ENCODE data around the gene SPINK2.

Gene SPINK2

DNA sequence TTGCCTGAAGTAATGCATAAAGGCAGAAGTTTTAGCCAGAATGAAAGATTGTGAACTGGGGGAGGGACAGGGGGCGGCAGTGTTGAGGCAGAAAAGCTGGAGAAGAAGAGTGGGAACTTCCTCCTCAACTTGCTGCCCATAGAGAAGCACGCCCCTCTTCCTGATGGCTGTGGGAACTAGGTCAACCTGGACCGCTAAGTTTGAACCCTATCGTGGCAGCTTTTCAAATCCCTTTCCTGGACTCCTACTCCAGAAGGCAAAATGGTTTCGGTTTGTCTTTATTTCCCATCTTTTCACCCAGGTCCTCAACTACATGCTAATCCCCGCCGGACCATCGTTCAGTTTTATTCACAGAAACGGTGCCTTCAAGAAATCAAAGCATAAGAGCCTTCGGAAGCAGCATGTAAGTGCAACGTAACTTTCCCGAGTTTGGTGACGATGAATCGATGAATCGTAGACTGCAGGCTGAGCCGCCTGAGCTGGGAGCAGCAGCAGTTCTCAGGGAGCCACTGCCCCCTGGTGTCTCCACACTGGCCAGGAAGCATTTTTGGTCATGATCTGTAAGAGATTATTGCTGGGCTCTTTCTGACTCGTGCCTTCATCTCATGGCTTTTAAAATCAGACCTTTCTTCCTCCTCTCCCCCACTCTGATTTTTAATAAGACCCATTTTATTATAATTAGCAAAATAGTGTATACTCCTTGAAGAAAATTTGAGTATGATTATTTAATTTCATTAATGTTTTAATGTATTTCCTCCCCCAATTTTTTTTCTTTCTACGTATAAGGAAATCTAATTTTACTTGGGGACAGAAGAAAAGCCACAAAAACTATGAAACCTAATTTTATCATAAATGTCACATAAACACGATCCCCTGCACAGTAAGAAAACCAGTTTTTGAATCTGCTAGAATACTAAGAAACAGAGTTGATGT lies 21.4 kb downstream of the SPINK2 start:
- DNase-seq: peak; percentile 71

DNA sequence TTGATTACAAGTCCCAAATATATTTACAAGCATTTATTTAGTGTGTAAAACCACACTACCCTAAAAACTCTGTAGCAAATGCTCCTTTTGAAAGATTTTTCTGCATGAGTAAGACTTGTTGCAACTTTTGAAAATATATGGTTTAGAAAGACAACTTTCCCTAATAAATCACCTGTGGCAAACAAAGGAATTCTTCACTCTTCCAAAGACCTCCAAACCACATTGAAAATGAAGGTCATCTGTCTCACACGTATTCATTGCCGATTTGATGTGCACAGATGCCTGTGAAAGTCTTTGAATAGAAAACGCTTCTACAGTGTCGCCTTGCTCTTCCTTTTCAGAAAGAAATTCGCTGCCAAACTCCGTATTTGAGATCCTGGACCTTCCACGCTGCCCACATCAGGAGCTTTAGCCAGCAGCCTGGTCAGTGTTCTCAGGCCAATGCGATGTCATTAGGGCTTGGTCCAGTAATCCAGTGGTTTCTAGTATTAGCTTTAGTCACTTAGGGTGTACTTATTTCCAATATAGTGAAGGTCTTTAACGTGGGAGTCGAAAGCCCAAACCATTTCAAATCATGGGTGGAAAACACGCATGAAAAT lies 22.2 kb downstream of the SPINK2 start:
- no peak for DNase-seq

DNA sequence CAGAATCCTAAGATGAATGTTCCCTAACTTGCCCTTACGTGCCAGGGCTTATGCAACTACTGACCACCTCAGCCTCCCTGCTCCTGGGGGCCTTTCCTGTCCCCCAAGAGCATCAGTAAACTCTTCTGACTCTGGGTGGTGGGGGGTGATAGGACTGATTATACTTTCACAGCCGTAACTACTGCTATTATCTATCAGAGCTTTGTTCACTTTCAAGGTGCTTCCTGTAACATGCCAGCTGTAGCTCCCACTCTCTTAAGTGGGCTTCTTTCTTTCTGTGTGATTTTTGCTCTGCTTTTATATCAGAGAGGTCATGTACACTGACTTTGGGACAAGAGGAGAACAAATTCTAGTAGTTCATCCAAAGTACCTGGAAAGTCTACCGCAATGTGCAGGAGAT lies 25.3 kb downstream of the SPINK2 start:
- no peak for DNase-seq

DNA sequence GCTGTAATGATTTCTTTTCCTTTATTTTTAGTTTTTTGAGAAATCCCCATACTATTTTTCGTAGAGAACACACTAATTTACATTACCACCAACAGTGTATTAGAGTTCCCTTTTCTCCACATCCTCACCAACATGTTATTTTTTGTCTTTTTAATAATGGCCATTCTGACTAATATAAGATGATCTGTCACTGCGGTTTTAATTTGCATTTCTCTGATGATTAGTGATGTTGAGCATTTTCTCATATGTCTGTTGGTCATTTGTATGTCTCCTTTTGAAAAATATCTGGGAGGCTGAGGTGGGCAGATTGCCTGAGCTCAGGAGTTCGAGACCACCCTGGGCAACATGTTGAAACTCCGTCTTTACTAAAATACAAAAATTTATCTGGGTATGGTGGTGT lies 30.2 kb downstream of the SPINK2 start:
- DNase-seq: no peak

DNA sequence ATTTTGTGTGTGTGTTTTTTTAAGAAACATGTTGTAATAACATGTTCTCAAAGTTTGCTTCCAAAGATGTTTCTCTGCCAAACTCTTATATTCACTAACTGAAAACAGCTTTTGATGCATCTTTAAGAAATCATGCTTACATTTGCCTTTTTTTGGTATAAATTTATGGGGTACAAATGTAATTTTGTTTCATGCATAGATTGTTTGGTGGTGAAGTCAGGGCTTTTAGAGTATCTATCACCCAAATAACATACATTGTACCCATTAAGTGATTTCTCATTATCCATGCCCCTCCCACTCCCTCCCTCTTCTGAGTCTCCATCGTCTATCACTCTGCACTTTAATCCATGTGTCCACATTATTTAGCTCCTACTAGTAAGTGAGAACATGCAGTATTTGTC lies 30.8 kb downstream of the SPINK2 start:
- DNase-seq: no peak

DNA sequence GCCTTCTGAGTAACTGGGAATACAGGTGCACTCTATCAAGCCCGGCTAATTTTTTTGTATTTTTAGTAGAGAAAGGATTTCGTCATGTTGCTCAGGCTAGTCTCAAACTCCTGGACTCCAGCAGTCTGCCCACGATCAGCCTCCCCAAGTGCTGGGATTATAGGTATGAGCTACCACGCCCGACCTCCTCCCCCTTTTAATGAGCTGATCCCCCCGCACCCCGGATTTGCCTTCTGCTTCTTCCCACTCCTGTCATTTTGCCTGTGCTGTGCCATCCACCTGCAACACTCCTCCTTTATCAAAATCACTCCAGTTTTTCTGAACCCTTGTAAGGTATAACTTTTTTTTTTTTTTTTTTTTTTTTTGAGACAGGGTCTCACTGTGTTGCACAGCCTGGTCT lies 33.4 kb downstream of the SPINK2 start:
- no peak for DNase-seq

DNA sequence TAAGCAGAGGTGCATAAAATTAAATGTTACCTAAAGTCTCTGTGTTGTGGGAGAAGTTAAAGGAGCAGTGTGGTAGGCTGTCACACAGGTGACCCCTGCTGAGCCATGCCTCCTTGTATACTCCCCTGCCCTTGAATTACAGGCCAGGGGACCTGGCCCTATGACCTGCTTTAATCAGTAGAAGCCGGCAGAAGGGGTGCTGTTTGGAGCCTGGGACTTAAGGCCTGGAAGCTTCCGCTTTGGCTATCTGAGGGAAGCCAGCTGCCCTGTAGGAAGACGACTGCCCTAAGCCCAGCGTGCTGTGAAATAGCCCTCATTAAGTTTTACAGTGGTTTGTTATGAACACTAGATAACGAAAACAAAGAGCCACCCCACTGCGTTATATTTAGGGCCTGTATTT lies 34.1 kb downstream of the SPINK2 start:
- DNase-seq: no peak

DNA sequence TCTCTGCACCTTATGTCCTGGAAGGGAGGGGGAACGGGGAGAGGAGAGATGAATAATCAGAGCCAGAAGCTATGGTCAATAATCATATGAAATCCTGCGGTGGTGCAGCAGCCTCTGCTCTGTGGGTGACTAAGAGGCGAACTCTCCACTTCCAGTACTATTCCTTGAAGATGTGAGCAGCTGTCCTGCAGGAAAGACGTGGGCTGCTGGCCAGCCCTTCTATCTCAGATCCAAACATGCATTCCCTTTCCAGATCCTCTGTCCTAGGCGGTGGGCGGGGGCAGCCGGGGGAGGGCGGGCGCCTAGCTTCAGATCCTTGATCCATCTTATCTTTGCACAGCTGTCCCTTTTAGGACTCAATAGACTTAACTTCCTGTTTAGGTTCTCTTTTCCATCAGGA lies 34.5 kb downstream of the SPINK2 start:
- no peak for DNase-seq

DNA sequence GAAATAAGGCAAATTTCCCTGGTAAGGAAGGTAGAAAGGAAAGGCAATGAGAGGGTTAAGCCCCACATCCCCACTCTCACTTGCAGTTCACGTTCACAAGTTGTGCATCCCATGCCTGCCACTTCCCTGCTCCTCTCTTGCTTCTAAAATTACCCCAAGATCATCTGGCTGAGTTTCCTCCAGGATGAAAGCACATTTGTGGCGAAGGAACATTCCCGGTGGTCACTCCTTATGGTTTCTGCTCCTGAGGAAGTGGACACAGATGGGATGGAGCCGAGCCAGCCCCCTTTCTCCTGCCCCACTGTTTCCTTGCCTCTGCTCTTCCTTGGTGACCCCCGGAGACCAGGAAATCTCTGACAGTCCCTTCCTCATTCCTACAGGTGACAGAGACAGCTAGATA lies 37.5 kb downstream of the SPINK2 start:
- DNase-seq: no peak

DNA sequence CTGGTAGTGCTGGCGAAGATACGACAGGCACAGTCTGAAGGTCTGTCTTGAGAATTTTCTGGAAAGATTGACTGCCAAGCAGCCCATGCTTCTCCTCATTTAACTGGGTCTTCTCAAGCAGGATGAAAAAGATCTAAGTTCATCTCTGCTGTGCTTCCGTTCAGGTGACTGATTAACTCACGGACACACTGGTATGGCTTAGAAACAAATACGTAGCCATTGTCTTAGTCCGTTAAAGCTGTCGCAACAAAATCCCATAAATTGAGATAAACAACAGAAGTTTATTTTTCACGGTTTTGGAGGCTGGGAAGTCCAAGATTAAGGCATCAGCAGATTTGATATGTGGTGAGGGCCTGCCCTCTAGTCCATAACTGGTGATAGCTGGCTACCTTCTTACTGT lies 39.5 kb downstream of the SPINK2 start:
- DNase-seq: no peak

DNA sequence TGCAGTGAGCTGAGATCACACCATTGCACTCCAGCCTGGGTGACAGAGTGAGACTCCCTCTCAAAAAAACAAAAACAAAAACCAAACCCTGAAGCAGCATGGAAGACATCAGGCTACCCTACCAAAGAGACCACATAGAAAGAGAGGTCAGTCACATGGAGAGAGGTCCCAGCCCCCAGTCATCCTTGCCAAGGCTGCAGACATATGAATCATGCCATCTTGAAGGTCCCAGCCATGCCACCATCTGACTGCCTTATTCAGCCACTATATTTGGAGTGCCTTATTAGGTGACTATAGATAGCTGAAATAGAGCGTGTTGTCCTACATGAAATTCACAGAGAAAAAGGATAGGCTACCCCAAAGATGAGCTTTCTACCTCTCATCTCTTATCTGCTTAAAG lies 48.2 kb downstream of the SPINK2 start:
- no peak for DNase-seq

DNA sequence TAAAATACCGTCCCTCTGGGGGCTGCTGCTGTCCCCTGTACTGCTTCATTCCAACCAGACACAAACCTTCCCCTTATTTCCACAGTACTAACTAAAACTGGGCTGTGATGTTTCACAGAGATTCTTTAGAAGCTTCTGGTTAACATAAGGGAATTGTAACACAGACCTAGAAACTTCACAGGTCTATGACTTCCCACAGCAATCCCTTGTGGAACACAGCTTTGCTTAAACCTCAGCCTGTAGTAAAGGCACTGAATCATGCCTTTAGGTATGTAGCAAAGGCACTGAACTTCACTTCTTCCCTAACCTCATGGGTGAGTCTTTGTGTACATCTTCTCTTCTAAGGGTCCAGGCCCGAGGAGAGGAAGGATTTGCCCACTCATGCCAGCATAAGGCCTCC lies 49.4 kb downstream of the SPINK2 start:
- DNase-seq: no peak

DNA sequence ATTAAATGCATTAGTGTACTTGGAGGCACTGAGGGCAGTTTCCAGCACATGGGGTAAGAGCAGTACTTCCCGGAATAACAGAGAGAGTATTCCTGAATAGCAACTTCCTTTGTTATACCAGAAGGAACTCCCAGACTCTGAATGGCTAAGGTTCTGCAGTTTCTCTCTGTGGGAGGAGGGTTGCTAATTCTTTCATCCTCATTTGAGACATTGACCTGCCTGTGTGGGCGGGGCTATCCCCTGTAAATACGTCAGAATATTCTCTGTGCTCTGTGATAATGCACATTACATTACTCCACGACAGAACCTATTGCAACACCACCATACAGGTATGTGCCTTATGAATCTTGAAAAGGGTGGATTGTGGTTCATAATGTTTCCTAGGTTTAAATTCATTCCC lies 52.7 kb downstream of the SPINK2 start:
- no peak for DNase-seq

DNA sequence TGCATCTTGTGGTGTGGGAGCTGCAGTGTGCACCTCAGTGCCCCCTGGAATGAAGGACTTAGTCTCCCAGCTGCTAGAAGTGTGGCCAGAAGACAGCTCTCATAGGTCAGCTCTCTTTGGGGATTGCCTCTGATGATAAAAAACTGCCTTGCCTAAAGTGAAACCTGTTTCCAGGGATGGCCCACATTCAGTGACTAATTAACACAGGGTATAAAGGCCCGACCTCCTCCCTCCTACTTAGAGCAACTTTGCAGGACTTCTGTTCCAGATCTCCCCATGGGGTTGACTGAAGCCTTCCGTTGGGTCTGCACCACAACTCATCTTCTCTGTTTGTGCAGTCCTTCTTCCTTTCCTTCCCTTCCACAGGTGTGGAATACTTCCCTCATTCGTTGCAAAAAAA lies 53.2 kb downstream of the SPINK2 start:
- DNase-seq: no peak

DNA sequence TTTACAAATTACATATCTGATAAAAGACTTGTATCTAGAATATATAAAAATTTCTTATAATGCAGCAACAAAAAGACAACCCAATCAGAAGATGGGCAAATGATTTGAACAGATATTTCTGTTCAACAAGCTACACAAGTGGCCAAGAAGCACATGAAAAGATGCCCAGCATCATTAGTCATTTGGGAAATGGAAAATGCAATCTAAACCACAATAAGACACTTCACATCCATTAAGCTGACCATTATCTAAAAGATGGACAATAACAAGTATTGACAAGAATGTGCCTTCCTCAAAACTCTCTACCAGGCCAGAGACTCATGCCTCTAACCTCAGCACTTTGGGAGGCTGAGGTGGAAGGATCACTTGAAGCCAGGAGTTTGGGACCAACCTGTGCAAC lies 53.9 kb downstream of the SPINK2 start:
- no peak for DNase-seq

DNA sequence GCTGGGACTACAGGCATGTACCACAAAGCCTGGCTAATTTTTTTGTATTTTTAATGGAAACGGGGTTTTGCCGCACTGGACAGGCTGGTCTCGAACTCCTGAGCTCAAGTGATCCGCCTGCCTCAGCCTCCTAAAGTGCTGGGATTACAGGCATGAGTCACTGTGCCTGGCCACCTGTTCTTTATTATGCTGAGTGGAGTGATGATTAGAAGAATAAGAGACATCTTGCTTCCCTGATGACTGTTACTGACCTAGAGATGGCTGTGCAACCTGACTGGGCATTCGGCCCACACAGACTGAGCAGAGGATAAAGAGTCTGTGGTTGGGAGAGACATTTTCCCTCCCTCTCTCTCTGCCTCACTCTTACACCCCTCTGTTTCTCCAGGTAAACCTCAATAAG lies 56.7 kb downstream of the SPINK2 start:
- DNase-seq: no peak

DNA sequence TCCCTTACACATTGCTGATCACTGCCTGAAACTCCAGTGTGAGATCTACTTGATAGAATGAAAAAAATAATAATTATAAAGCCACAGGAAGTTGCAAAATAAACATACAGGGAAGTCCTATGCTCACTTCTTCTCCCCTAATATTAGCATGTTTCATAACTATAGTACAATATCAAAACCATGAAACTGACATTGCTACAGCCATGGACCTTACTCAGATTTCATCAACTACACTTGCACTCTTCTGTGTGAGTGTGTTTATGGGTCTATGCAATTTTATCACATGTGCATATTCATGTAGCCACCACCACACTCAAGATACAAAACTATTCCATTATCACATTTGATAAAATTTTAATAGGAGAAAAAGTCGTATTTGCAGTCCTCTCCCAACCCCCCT lies 57.3 kb downstream of the SPINK2 start:
- no peak for DNase-seq

DNA sequence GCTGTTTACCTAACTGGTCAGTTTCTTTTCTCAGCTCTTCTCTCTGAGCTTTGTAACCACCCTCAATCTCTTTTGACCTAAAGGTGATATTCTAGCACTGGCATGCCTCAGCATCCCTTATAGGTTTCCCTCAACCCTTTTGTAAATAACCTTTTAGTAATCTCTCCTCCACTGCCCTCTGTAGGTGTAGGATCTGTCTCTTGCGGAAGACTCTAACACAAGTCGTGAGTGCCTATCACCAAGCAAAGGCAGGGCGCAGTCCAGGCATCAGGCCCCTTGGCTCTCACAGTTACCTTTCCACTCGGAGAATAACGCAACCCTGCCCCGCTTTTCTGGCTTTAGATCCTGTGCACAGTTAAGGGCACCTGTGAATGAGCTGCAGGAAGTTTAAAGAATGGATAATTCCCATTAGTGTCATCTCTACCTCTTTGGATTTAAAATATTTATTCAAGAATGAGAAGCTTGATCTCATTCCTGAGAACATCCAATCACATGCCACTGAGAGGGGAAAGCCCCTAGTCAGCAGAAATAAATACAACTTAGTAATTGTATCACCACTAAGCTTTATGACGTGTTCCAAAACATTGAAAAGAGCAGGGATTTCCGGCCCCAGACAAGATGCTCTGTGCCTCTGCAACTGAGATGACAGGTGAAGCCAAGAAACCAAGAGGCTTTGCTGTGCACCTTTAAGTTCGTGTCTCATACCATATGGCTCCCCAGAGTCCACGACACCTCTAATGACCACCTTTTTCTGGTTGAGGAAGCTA lies 58.8 kb downstream of the SPINK2 start:
- DNase-seq: no peak

DNA sequence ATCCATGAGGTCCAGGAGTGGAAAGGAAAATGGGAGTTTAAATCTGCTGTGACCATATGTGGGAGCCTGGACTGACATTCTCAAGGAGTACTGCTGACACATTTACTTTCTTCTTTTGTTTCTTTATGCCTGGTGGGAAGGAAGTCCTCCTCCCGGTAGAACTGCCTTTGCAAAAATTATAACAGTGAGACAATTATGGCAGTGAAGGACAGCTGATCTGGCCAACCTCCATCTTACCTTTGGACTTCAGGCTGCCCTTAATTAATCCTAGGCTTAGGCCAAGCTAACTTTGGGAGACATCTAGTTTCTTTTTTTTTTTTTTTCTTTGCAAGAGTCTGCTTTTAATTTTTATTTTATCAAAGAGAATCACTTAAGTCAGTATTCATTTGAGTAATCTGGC lies 61.3 kb downstream of the SPINK2 start:
- no peak for DNase-seq

Measured in effector CD4-positive, alpha-beta T cell (primary cell).